Pancreas (tissue), 10 donors: ENCODE data around the gene EYA3. TPM values are rescaled to one million over a fixed set of nuclear protein-coding genes. Genes with fewer than 3 reads are reported as not detected.
A peak's percentile ranks its signal among the peaks of the same experiment; 100 is the strongest.

Experiments used
- ATAC-seq, 4 donors: fragments of 200-7000 bp; cut with Tn5 transposase; one replicate each; pipeline versions ENCODE4 v1.8.0 to v1.9.1; 2020; ENCODE audit warnings: mild to moderate bottlenecking in 4 of 4, moderate library complexity in 4 of 4
- DNase-seq, 6 donors: peaks; one replicate each; pipeline ENCODE4 v3.0.0-alpha.2; 2020
- FAIRE-seq: peaks from 2 replicates; lab custom pipeline; 2012; peaks lifted over from hg19 to GRCh38; lab: Jason Lieb, UNC
- H3K27ac ChIP-seq, 4 donors: fragments of 200-600 bp; sonication (generic); 1 replicate in 3 of 4; 2 replicates in 1 of 4; pipeline versions ENCODE4 v1.5.0 to v1.8.0; 2020
- H3K27me3 ChIP-seq, 4 donors: fragments of 200-600 bp; one replicate each; pipeline ENCODE4 v1.8.0; 2021
- H3K36me3 ChIP-seq, 3 donors: fragments of 200-600 bp; sonication (generic) in 1 of 3; one replicate each; pipeline versions ENCODE4 v1.5.0 to v1.8.0; 2020 to 2021
- H3K4me1 ChIP-seq, 3 donors: fragments of 200-600 bp; one replicate each; pipeline ENCODE4 v1.8.0; 2021
- H3K4me3 ChIP-seq, 4 donors: fragments of 200-600 bp; sonication (generic) in 2 of 4; one replicate each; pipeline versions ENCODE4 v1.5.0 to v1.8.0; 2020 to 2021
- H3K9me3 ChIP-seq, 4 donors: fragments of 200-600 bp; one replicate each; pipeline ENCODE4 v1.8.0; 2021
- WGBS, 2 donors: extraction: QIAGEN DNeasy Blood & Tissue Kit; methylation state at CpG; one replicate each; pipeline ENCODE4 v1.1.7; 2013; 5-methylcytosine and 5-hydroxymethylcytosine counted together
- intact Hi-C, 3 donors: fragments of 100-400 bp; cut with DNase I; formaldehyde crosslinking; loops; one replicate each; pipeline versions ENCODE4 v1.11.1 to v1.14.2; 2022
- polyA plus RNA-seq, 2 donors: library from polyadenylated mRNA; stranded (reverse); fragments of 200-250 nt; gene quantifications; one replicate each; pipeline ENCODE4 v1.2.3, GENCODE V29; 2013
- total RNA-seq, 6 donors: library from RNA; stranded (reverse); fragmentation: NEBNext Ultra II Directional in 4 of 6; extraction: Animal tissue kit (Norgen Biotek cat#: 25700) in 4 of 6; gene quantifications; one replicate each; pipeline versions ENCODE4 v1.2.1 to v1.2.4, GENCODE V29; 2021 to 2023
- TF ChIP-seq, protein P1 (sequence below), 4 donors: fragments of 200-600 bp; sonication (generic) in 3 of 4; IDR thresholded peaks; one replicate each; pipeline versions ENCODE4 v1.5.0 to v1.8.0; 2021; ENCODE audit warnings: antibody characterized with exemption in 4 of 4
- donor health status: healthy with polysubstance abuse.
- donor health status: DM: no; HTN: no; CAD: no; lungs with moderate emphysema.
- donor health status: DM: no; HTN: no; CAD: no.
- donor health status: control.
- donor health status: control.
- donor health status: Bipolar disorder and iron deficiency.
- donor health status: DM: yes; HTN: yes; CAD: no.
- donor health status: DM: no; HTN: no; CAD: no.
- donor health status: DM: no; HTN: no; CAD: no.
- donor health status: DM: yes; HTN: yes; CAD: no.

EYA3 gene
- total and polyA plus RNA-seq, 8 donors, result 3.4 to 14.6 (median 6.9) TPM

DNA sequence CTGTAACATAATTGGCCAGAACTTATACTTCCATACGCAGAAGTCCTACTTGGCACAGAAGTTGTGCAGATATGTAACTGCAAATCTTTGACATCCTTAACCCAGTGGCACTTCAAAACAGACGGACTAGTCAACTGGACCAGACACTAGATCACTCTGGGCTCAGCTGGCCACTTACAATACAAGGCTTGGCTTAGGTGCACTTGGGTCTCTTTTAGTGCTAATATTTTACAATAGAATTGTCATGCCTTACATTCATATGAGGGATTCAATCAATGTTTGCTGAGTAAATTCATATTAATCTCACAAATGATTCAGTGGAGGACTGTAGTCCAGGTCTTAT is 108.6 kb downstream of the EYA3 start:
- FAIRE-seq (no peak), DNase-seq (no peak), ATAC-seq (peak in 1 of 4 donors; percentile 10)
- no peaks in the 10 kb centered on the region for H3K9me3 ChIP-seq
- H3K27ac ChIP-seq, result no peak overlapping the region
- no peaks in the 10 kb centered on the region for H3K4me1 ChIP-seq
- peaks cover 0 to 9% (median 0%) of the 10 kb centered on the region in 3 donors for H3K36me3 ChIP-seq
- TF ChIP-seq, protein P1, sequence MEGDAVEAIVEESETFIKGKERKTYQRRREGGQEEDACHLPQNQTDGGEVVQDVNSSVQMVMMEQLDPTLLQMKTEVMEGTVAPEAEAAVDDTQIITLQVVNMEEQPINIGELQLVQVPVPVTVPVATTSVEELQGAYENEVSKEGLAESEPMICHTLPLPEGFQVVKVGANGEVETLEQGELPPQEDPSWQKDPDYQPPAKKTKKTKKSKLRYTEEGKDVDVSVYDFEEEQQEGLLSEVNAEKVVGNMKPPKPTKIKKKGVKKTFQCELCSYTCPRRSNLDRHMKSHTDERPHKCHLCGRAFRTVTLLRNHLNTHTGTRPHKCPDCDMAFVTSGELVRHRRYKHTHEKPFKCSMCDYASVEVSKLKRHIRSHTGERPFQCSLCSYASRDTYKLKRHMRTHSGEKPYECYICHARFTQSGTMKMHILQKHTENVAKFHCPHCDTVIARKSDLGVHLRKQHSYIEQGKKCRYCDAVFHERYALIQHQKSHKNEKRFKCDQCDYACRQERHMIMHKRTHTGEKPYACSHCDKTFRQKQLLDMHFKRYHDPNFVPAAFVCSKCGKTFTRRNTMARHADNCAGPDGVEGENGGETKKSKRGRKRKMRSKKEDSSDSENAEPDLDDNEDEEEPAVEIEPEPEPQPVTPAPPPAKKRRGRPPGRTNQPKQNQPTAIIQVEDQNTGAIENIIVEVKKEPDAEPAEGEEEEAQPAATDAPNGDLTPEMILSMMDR (IDR thresholded peaks at IDR 0.05), result peak in 2 of 4 donors; percentile 1 to 13
- no peaks in the 10 kb centered on the region for H3K27me3 ChIP-seq
- no peak overlapping the region for H3K4me3 ChIP-seq
- intact Hi-C loops, result loop anchor here in 1 of 3 donors (5.0 kb wide), 1 partner anchor 123 kb away; no protein-coding TSS in a partner anchor
- WGBS, 2 donors, result 10 to 20% methylated on average over 2 of the region's 2 CpGs

DNA sequence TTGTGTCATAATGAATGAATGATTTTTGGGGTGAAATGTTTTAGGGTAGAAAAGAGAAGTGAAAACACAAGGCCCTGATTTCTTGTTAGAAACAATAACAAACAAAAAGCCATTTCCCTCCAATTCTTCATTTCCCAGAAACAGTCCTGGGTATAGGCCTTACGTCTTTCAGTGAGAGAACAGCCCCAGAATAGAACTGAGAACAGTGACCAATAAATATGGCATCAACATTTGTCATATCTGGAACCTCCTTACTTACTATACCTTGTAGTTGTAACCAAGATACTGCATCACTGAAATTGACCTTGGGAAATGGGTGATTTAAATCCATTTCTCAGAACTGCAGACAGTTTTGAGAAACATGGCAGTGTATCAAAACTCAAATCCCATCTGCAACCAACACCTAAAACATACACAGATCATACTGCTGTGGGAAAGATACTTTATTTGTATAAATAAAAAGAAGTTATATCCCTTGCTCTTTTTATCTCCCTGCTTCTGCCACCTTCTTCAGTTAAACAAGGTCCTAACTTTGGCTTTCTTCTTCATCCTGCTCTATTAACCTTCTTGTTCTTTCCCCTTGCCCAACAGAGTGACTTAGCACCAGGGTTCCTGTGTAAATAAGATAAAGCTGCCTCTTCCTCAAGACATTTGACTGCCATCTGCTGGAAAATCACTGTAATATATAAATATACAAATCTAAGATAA is 109.1 kb downstream of the EYA3 start:
- TF ChIP-seq, protein P1 (IDR thresholded peaks at IDR 0.05), result peak in 2 of 4 donors; percentile 15 to 18
- H3K27me3 ChIP-seq, result no peaks in the 10 kb centered on the region
- FAIRE-seq, result peak; percentile 81
- no peaks in the 10 kb centered on the region for H3K4me1 ChIP-seq
- no peak overlapping the region for H3K4me3 ChIP-seq
- intact Hi-C loops, result loop anchor here in 1 of 3 donors (5.0 kb wide), 1 partner anchor 122 kb away; no protein-coding TSS in a partner anchor
- peaks cover 0 to 9% (median 2%) of the 10 kb centered on the region in 3 donors for H3K36me3 ChIP-seq
- no peak for DNase-seq
- peak; percentile 74 to 94 (median 88) for ATAC-seq
- no peaks in the 10 kb centered on the region for H3K9me3 ChIP-seq
- H3K27ac ChIP-seq, result no peak overlapping the region
- WGBS, 2 donors, result 80 to 82% methylated on average over 1 of the region's 1 CpG

DNA sequence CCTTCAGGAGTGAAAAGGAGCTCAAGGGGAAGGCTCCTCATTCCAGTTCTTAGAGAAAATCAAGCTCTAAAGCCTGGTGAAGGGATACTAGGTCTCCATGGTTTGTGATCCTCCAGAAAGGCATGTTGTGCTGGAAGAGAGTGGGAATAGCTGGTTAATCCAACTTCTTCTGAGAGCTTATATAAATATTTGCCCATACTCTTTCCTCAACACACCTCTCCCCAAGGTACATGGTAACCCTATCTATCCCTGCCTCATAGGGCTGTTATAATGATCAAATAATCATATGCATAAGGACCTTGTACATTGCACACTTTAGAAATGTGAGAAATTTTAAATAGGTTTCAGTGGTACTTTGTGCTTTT is 114.0 kb downstream of the EYA3 start:
- Histone ChIP-seq H3K27ac (no peak overlapping the region), H3K4me1 (no peaks in the 10 kb centered on the region), H3K27me3 (no peaks in the 10 kb centered on the region), H3K9me3 (no peaks in the 10 kb centered on the region), H3K4me3 (no peak overlapping the region), H3K36me3 (peaks cover 0 to 9% (median 3%) of the 10 kb centered on the region in 3 donors)
- no peak for FAIRE-seq
- intact Hi-C loops, result no loop called here
- TF ChIP-seq, protein P1 (IDR thresholded peaks at IDR 0.05), result no peak
- no peak for ATAC-seq
- DNase-seq, result no peak

DNA sequence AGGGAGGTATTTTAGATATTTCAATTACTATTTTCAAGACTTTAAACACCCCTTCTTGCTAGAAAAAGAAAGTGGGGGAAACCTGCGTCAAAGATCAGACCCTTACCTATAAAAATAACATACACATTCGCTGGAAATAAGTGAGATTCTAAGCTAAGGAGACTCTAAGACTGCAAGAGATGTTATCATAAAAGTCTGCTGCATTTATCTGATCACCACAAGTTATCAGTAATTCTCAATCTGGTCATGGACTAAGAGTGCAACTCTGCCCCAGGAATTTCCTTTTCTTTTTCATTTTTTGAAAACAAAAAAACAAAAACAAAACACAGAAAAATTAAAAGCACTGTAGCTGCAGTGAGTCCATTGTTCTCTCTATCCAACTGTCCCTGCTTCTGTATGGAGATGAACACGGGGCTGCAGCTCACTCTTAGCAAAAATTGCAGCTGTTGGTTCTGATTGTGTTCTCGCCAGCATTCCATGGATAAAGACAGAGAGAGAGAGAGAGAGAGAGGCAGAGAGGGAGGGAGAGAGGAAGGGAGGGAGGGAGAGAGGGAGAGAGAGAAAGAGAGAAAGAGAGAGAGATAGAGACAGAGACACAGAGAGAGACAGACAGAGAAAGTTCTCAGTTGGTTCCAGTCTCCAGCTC is 114.5 kb downstream of the EYA3 start:
- Histone ChIP-seq H3K9me3 (no peaks in the 10 kb centered on the region), H3K36me3 (peaks cover 0 to 10% (median 3%) of the 10 kb centered on the region in 3 donors), H3K27ac (no peak overlapping the region), H3K4me3 (no peak overlapping the region), H3K27me3 (no peaks in the 10 kb centered on the region), H3K4me1 (no peaks in the 10 kb centered on the region)
- WGBS, 2 donors, result 63 to 73% methylated on average over 4 of the region's 4 CpGs
- TF ChIP-seq, protein P1 (IDR thresholded peaks at IDR 0.05), result no peak
- DNase-seq (no peak), ATAC-seq (no peak), FAIRE-seq (no peak)
- intact Hi-C loops, result no loop called here

DNA sequence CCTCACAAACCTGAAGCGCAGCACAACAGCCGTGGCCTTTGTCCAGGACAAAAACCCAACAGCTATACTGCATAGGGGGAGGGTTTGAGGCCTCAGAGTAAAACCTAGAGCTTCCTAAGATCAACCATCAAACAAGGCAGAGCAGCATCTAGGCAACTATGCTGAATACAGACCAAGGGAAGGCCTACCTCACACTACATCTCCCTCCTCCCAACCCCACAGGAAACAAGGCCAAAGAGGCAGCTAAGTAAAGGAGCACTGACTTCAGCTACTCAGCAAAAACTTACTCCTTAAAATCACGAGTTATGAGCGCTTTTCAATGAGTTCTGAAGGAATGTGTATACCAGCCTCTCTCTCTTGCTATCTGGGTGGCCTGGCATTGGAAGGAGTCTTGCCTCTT is 116.3 kb downstream of the EYA3 start:
- Histone ChIP-seq H3K27ac (no peak overlapping the region), H3K36me3 (peaks cover 0 to 26% (median 3%) of the 10 kb centered on the region in 3 donors), H3K9me3 (no peaks in the 10 kb centered on the region), H3K27me3 (no peaks in the 10 kb centered on the region), H3K4me1 (no peaks in the 10 kb centered on the region), H3K4me3 (no peak overlapping the region)
- intact Hi-C loops, result no loop called here
- FAIRE-seq, result no peak
- TF ChIP-seq, protein P1 (IDR thresholded peaks at IDR 0.05), result no peak
- no peak for DNase-seq
- 78 to 93% methylated on average over 4 of the region's 4 CpGs for WGBS, 2 donors
- ATAC-seq, result no peak
